ENCODE results near the gene ARFGAP1. TPM values are rescaled to one million over a fixed set of nuclear protein-coding genes. Genes with fewer than 3 reads are reported as not detected.
A peak's percentile ranks its signal among the peaks of the same experiment; 100 is the strongest.

ARFGAP1 gene
- total RNA-seq, 4 donors from 2014 or later = 70.7 to 75.7 (median 72.7) TPM

GRCh38 chr20:63306673-63307537 lies 34.3 kb downstream of the ARFGAP1 start:
- no peak for DNase-seq

GRCh38 chr20:63307538-63308217 lies 35.1 kb downstream of the ARFGAP1 start:
- Histone ChIP-seq H3K4me1 (no peaks in the 10 kb centered on the region), H3K4me3 (replicated peaks in 1 of 3) (no peak overlapping the region), H3K9me3 (no peaks in the 10 kb centered on the region), H3K27me3 (peaks cover 6% of the 10 kb centered on the region), H3K27ac (no peak overlapping the region), H3K36me3 (no peaks in the 10 kb centered on the region)
- 77 to 85% methylated on average over 9 to 15 of the region's 23 CpGs for WGBS, 2 donors
- no peak for DNase-seq
- intact Hi-C loops (cut with DNase I) = loop anchor here (2.0 kb wide), 1 partner anchor 73 kb away; no protein-coding TSS in a partner anchor
- no peak for TF ChIP-seq POLR2A (IDR thresholded peaks at IDR 0.05)
- TF ChIP-seq, protein P1, sequence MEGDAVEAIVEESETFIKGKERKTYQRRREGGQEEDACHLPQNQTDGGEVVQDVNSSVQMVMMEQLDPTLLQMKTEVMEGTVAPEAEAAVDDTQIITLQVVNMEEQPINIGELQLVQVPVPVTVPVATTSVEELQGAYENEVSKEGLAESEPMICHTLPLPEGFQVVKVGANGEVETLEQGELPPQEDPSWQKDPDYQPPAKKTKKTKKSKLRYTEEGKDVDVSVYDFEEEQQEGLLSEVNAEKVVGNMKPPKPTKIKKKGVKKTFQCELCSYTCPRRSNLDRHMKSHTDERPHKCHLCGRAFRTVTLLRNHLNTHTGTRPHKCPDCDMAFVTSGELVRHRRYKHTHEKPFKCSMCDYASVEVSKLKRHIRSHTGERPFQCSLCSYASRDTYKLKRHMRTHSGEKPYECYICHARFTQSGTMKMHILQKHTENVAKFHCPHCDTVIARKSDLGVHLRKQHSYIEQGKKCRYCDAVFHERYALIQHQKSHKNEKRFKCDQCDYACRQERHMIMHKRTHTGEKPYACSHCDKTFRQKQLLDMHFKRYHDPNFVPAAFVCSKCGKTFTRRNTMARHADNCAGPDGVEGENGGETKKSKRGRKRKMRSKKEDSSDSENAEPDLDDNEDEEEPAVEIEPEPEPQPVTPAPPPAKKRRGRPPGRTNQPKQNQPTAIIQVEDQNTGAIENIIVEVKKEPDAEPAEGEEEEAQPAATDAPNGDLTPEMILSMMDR (IDR thresholded peaks at IDR 0.05) = no peak

More at GRCh38 chr20:63306673-63307537, 34.3 kb downstream of the ARFGAP1 start:
- intact Hi-C loops (cut with DNase I) = no loop called here
- H3K4me1 ChIP-seq = no peaks in the 10 kb centered on the region
- no peaks in the 10 kb centered on the region for H3K36me3 ChIP-seq
- TF ChIP-seq POLR2A (IDR thresholded peaks at IDR 0.05) = no peak
- TF ChIP-seq, protein P1 (IDR thresholded peaks at IDR 0.05) = no peak
- H3K27ac ChIP-seq = no peak overlapping the region
- no peaks in the 10 kb centered on the region for H3K9me3 ChIP-seq
- WGBS, 2 donors = 83 to 89% methylated on average over 6 to 12 of the region's 35 CpGs
- no peak overlapping the region for H3K4me3 ChIP-seq (replicated peaks in 1 of 3)
- H3K27me3 ChIP-seq = peaks cover 6% of the 10 kb centered on the region

DNA sequence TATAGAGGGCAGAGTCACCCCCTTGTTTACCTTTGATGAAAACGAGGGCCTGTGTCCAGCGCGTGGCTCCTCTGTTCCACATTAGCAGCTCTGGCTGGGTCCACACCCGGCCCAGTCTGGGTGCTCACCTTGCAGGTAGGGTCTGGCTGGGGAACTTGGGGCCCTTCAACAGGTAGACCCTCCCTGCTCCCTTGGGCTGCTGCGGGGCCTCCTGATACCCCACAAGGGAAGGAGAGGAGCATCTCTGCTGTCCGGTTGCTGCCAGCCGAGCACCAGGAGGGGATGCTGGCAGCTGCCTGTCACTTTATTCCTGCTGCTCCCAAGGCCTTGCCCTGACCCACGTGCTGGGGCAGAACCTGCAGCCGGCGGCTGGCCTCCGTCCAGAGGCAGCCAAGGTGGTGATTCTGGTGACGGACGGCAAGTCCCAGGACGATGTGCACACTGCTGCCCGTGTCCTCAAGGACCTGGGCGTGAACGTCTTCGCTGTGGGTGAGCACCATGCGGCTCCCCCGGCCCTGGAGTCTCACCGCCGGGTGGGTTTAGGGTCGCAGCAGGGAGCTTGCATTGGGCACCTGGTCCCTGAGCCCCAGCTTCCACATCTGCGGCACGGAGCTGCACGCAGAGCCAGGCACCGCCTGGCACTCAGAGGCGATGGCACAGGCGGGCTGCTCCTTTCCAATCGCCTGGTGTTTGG lies 35.8 kb downstream of the ARFGAP1 start:
- 64% methylated on average over 4 of the region's 30 CpGs; no CpG with 5 or more reads in 1 of the 2 donors for WGBS, 2 donors
- no peaks in the 10 kb centered on the region for H3K4me1 ChIP-seq
- intact Hi-C loops (cut with DNase I) = loop anchor here (2.0 kb wide), 1 partner anchor 72 kb away; no protein-coding TSS in a partner anchor
- H3K36me3 ChIP-seq = no peaks in the 10 kb centered on the region
- no peak for DNase-seq
- no peaks in the 10 kb centered on the region for H3K9me3 ChIP-seq
- TF ChIP-seq, protein P1 (IDR thresholded peaks at IDR 0.05) = no peak
- TF ChIP-seq POLR2A (IDR thresholded peaks at IDR 0.05) = no peak
- H3K27me3 ChIP-seq = peaks cover 6% of the 10 kb centered on the region
- no peak overlapping the region for H3K4me3 ChIP-seq (replicated peaks in 1 of 3)
- H3K27ac ChIP-seq = no peak overlapping the region

DNA sequence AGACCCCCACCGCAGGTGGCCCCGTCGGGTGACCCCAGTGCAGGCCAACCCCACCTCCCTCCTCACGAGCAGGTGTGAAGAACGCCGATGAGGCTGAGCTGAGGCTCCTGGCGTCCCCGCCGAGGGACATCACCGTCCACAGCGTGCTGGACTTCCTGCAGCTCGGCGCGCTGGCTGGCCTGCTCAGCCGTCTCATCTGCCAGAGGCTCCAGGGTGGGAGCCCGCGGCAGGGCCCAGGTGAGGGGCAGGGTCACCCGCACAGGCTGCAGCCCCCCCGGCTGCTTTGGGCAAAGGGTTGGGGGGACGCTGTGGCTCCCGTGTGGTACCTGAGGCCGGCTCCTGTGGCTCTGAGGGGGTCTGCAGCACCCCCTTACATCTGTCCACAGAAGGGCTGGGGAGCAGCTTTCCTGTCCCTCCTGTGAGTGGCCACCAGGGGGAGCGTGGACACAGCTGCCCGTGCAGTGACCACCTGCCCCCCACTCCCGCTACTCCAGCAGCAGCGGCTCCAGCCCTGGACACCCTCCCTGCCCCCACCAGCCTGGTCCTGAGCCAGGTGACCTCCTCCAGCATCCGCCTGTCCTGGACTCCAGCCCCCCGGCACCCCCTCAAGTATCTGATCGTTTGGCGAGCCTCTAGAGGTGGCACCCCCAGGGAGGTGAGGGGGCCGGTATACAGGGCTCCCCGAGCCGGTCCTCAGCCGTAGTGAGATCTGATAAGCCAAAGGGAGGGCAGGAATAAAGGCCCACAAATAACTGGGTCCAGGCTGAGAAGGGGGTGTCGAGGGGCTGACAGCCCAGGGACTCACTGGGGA lies 36.9 kb downstream of the ARFGAP1 start:
- Histone ChIP-seq H3K27ac (no peak overlapping the region), H3K4me3 (replicated peaks in 1 of 3) (no peak overlapping the region), H3K9me3 (no peaks in the 10 kb centered on the region), H3K4me1 (no peaks in the 10 kb centered on the region), H3K27me3 (peaks cover 6% of the 10 kb centered on the region), H3K36me3 (no peaks in the 10 kb centered on the region)
- DNase-seq = peak; percentile 50 to 52
- 21 to 28% methylated on average over 10 to 16 of the region's 35 CpGs for WGBS, 2 donors
- no peak for TF ChIP-seq POLR2A (IDR thresholded peaks at IDR 0.05)
- TF ChIP-seq, protein P1 (IDR thresholded peaks at IDR 0.05) = peak; percentile 72 to 91 (median 85)
- intact Hi-C loops (cut with DNase I) = loop anchor here (2.0 kb wide), 1 partner anchor 71 kb away; no protein-coding TSS in a partner anchor
